ENCODE data around the gene DOCK6. TPM values are rescaled to one million over a fixed set of nuclear protein-coding genes. Genes with fewer than 3 reads are reported as not detected.
A peak's percentile ranks its signal among the peaks of the same experiment; 100 is the strongest.

Gene DOCK6
- total RNA-seq, 1 donor from 2014 or later, result 66.8 TPM

DNA sequence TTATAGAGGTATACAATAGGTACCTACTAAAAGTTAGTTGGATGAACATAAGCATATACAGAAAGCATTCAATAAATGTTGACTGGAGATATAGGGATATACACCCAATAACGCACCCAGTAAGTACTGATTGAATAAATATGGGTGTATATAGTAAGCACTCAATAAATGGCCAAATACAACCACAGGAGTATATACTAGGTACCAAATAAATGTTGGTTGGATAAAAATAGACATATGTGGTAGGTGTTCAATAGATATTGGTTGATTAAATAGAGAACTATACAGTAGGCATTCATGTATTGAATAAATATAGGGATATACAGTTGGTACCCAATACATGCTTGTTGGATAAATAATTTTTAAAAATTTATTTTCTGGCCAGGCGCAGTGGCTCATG lies 13.5 kb downstream of the DOCK6 start:
- no peak for DNase-seq (ENCODE audit: low read depth, low spot score)

GRCh38 chr19:11247934-11248333 lies 14.4 kb downstream of the DOCK6 start:
- DNase-seq (ENCODE audit: low read depth, low spot score), result no peak

GRCh38 chr19:11247391-11247790 lies 14.9 kb downstream of the DOCK6 start:
- no peak for DNase-seq (ENCODE audit: low read depth, low spot score)

DNA sequence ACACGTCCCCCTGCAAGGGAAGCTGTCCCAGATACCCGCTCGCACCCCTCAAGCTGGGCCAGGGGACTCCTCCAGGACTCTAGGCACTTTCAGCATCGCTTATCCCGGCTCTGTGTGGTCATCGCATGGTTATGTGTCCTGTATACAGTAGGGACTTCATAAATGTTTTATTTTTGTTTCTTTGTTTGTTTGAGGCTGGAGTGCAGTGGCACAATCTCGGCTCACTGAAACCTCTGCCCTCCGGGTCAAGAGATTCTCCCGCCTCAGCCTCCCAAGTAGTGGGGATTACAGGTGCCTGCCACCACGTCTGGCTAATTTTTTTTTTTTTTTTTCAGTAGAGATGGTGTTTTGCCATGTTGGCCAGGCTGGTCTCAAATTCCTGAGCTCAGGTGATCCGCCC lies 15.4 kb downstream of the DOCK6 start:
- no peak for DNase-seq (ENCODE audit: low read depth, low spot score)

DNA sequence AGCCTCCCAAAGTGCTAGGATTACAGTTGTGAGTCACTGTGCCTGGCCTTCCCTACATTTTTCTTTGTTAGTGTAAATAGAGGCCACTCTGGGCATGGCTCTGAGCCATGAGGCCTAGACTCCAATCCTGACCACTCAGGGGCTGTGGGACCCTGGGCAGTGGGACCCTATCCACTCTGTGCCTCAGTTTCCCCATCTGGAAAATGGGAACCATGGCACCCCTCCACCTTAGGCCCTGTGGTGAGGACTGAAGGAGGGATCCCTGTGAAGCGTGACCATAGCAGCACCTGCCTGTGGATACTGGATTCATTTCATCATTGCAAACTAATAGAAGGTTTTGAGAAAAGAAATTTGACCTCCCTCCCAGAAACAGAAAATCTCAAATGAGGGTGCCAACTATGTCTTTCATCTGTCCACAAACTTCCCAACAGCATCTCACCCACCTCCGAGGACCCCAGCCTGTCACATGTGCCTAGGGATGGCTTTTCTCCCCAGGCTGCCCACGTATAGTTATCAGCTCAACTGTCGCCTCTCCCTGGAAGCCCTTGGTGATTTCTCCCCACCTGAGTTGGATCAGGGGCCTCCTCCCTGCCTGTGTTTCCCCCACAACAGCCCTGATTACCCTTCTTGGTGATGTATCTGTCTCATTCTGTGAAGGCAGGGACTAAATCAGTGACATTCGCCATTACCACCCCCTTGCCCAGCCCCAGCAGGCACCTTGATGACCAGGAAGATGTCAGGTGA lies 17.3 kb downstream of the DOCK6 start:
- DNase-seq (ENCODE audit: low read depth, low spot score), result no peak

DNA sequence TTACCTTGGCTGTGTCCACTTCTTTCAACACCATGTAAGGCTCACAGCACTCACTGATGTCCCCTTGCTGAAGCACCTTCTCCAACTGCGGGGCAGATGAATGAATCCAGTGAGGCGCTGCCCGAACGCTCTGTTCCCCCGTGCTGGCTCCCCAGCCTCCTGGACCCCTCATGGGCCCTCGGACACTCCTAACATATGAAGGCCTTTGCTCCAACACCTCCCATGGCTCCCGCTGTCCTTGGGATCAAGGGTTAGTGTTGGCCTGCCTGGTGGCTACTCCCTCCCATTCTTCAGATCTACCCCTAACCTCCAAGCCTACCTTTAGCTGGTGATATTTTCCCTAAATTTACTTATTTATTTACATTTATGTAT lies 18.5 kb downstream of the DOCK6 start:
- no peak for DNase-seq (ENCODE audit: low read depth, low spot score)

- DNase-seq (ENCODE audit: low read depth, low spot score), result peak; percentile 75
Observed at GRCh38 chr19:11242864-11243797, 19.2 kb downstream of the DOCK6 start.

- no peak for DNase-seq (ENCODE audit: low read depth, low spot score)
Observed at GRCh38 chr19:11242025-11242424, 20.3 kb downstream of the DOCK6 start.

DNA sequence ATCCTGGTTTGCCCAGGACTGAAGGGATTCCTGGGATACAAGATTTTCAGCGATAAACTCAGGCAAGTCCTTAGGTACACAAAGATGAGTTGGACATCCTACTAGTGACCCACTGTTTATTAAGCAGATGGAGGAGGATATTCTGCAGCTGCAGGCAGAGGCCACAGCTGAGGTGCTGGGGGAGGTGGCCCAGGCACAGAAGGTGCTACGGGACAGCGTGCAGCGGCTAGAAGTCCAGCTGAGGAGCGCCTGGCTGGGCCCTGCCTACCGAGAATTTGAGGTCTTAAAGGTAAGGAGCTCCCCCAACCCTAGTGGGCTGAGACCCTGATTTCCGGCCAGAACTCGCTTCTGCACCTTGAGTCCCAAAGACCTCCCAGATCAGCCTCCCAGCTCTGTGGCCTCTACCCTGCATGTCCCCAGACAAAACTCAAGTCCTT lies 22.3 kb downstream of the DOCK6 start:
- DNase-seq (ENCODE audit: low read depth, low spot score), result no peak

DNA sequence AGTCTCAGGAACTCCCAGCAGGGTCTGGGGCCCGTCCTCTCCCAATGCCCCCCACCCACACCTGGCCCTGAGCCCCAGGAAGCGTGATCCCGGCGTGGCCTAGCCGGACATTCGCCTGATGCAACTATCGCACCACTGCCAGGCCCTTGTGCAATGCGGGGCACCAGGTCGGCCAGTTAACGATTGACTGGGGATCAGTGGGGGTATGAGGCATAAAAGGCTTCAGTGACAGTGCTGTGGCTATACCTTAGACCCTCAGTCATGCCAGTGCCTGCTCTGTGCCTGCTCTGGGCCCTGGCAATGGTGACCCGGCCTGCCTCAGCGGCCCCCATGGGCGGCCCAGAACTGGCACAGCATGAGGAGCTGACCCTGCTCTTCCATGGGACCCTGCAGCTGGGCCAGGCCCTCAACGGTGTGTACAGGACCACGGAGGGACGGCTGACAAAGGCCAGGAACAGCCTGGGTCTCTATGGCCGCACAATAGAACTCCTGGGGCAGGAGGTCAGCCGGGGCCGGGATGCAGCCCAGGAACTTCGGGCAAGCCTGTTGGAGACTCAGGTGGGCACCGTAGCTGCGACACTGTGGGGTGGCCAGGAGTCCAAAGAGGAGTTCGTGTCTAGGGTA lies 22.8 kb downstream of the DOCK6 start, which contains the start of gene ANGPTL8:
TSS of gene ANGPTL8 (plus strand) at position 243 of the 624 bp plus-strand sequence. CDS start at position 262, 19 bp downstream.
- DNase-seq (ENCODE audit: low read depth, low spot score), result no peak

DNA sequence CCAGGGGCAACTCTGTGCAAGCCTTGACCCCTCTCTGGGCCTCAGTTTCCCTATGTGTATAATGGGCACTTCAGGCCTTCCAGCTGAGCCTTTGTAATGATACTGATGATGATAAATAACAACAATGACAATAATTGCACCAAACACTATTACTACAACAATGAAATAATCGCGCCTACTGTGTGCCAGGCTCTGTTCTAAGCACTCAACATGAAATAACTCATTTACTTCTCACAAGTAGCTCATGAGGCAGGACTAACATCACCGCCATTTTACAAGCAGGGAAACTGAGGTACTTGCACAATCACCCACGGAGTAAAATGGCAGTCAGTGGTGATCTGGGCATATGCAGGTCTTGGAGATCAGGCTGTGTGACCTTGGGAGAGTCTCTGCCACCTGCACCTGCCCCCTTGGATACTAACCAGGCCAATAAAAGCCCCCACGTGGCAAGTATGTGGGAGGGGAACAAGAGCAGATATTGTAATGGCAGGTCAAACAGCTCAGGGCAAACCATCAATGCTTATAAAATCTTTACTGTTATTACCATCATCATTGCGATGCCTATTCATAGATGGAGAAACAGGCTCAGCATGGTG lies 23.4 kb downstream of the DOCK6 start:
- no peak for DNase-seq (ENCODE audit: low read depth, low spot score)

GRCh38 chr19:11238041-11238440 lies 24.3 kb downstream of the DOCK6 start:
- no peak for DNase-seq (ENCODE audit: low read depth, low spot score)

DNA sequence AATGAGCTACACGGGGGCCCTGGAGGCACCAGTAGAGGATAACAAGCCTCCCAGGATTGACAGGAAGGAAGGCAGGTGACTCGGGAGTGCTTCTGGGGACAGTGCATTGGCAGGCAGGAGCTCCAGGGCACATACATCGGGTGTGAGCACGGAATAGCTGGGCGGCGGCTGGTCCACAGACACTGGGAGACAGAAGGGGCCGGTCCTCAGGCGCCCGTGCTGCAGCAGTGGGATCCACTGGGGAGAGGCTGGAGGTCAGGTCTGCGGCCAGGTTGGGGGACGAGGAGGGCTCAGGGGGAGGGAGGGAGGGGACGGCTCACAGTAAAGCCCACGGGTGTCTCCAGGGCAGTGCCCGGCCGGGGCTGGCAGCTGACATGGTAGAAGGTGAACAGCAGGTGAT lies 25.0 kb downstream of the DOCK6 start:
- no peak for DNase-seq (ENCODE audit: low read depth, low spot score)

GRCh38 chr19:11236324-11237301 lies 25.7 kb downstream of the DOCK6 start:
- no peak for DNase-seq (ENCODE audit: low read depth, low spot score)

DNA sequence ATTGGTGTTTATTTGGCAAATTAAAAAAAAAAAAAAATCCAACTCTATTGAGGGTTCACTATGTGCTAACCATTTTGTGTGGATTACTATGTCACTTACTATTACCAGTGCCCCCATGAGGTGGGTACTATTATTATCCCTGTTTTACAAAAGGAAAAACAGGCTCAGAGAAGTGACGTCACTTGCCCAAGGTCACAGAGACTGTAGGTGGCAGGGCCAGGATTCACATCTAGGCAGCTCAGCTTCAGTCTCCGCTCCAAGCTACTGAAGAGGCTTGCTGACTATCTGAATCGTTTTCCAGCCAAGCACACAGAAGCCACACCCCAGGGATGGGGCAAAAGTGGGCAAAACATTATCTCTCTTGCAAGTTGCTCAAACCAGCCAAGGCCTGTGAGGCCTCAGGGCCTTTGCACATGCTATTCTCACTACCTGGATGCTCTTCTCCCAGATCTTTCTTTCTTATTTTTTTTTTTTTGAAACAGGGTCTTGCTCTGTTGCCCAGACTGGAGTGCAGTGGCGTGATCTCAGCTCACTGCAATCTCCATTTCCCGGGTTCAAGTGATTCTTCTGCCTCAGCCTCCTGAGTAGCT lies 27.7 kb downstream of the DOCK6 start:
- DNase-seq (ENCODE audit: low read depth, low spot score), result no peak

DNA sequence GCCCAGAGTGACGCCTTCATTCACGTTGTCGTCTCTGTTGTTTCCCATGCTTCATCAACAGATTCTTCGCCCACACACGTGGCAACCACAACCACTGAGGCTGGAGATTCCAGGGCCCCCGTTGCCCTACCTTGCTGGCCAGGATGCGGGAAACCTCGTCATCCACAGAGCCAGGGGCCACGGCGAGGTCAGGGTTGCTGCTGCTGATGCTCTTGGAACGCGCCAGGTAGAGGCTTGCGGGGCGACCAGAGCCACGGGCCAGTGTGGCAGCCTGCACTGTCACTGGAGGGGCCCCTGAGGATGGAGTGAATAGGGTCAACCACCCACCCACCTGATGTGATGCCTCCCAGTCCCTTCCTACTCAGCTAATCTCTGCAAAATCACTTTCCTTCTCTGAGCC lies 29.3 kb downstream of the DOCK6 start:
- no peak for DNase-seq (ENCODE audit: low read depth, low spot score)

- no peak for DNase-seq (ENCODE audit: low read depth, low spot score)
Observed at GRCh38 chr19:11232555-11232954, 29.8 kb downstream of the DOCK6 start.

DNA sequence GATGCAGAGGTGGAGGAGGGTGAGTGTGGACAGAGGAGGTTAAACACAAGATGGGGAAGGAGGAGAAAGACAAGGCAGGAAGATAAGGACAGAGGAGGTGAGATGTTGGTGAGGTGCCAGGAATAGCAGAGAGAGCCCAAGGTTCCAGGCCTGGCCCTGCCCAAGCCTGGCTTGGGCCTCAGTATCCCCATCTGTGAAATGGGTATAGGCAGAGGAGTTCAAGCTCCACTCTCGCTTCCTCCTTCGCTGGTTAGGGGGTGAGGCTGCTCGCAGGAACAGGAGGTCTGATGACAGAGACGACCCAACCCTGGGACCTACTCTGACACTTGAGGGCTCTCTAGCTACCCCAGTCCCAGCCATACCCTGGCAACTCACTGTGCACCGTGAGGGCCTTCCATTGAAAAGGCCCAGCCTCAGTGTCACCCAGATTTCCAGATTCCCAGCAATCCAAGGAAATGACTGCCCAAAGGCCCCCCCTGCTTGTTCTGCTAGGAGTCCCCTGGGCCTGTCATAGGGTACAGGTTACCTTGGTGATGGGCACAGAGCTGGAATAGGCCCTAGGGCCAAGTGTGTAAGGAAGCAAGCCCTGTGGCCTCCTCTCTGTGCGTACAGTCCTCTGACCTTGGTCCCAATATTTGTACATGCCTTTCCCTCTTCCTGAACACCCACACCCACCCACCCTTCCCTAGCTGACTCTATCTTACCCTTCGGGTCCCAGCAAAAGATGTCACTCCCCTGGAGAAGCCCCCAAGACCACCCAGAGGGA lies 31.5 kb downstream of the DOCK6 start:
- no peak for DNase-seq (ENCODE audit: low read depth, low spot score)

- no peak for DNase-seq (ENCODE audit: low read depth, low spot score)
Observed at GRCh38 chr19:11227195-11227886, 35.0 kb downstream of the DOCK6 start.

Measured in pulmonary artery endothelial cell (primary cell).